HG03342 (cell line): Measurements from ENCODE around the gene PEMT.

Experiments used
- ATAC-seq: cut with Tn5 transposase; IDR thresholded peaks from one replicate; pipeline ENCODE4 v1.9.1; 2021; ENCODE audit warnings: mild to moderate bottlenecking, moderate library complexity; ENCODE audit not compliant: unreplicated experiment

The PEMT gene

GRCh38 chr17:17462048-17462824 is 129.3 kb downstream of the PEMT start:
- no peak for ATAC-seq

GRCh38 chr17:17460038-17460437 is 131.5 kb downstream of the PEMT start:
- ATAC-seq: no peak

- no peak for ATAC-seq
Measured at GRCh38 chr17:17457680-17458079, 133.8 kb downstream of the PEMT start.

- ATAC-seq: no peak
Measured at GRCh38 chr17:17456251-17456650, 135.3 kb downstream of the PEMT start.
